ENCODE measurements around the gene KLK12.

KLK12 gene

GRCh38 chr19:51005248-51005647, 29.6 kb downstream of the KLK12 start:
- Histone ChIP-seq H3K9me3 (ENCODE audit: control insufficient read depth, insufficient read depth, low read length) (no peaks in the 10 kb centered on the region), H3K36me3 (ENCODE audit: control insufficient read depth, insufficient read depth, low read length) (no peaks in the 10 kb centered on the region), H3K27me3 (ENCODE audit: control insufficient read depth, insufficient read depth, low read length) (no peaks in the 10 kb centered on the region), H3K4me3 (ENCODE audit: low read length) (no peak overlapping the region), H3K4me1 (ENCODE audit: control insufficient read depth, insufficient read depth, low read length) (peaks cover 1% of the 10 kb centered on the region), H3K27ac (ENCODE audit: low read length) (no peak overlapping the region)
- DNase-seq (ENCODE audit: low read depth, low spot score), result no peak
- no CpG with 5 or more reads among the region's 1 CpG for WGBS (ENCODE audit: insufficient coverage, insufficient read length)

- no peak overlapping the region for H3K27ac ChIP-seq (ENCODE audit: low read length)
- H3K9me3 ChIP-seq (ENCODE audit: control insufficient read depth, insufficient read depth, low read length), result no peaks in the 10 kb centered on the region
- H3K4me3 ChIP-seq (ENCODE audit: low read length), result no peak overlapping the region
- WGBS (ENCODE audit: insufficient coverage, insufficient read length), result no CpG with 5 or more reads among the region's 7 CpGs
- no peaks in the 10 kb centered on the region for H3K27me3 ChIP-seq (ENCODE audit: control insufficient read depth, insufficient read depth, low read length)
- H3K4me1 ChIP-seq (ENCODE audit: control insufficient read depth, insufficient read depth, low read length), result peaks cover 1% of the 10 kb centered on the region
- no peaks in the 10 kb centered on the region for H3K36me3 ChIP-seq (ENCODE audit: control insufficient read depth, insufficient read depth, low read length)
- DNase-seq (ENCODE audit: low read depth, low spot score), result no peak
Measured at GRCh38 chr19:51003316-51003715, 31.5 kb downstream of the KLK12 start.

GRCh38 chr19:51002542-51003311, 32.1 kb downstream of the KLK12 start:
- no peak for DNase-seq (ENCODE audit: low read depth, low spot score)
- Histone ChIP-seq H3K27me3 (ENCODE audit: control insufficient read depth, insufficient read depth, low read length) (no peaks in the 10 kb centered on the region), H3K4me1 (ENCODE audit: control insufficient read depth, insufficient read depth, low read length) (peaks cover 1% of the 10 kb centered on the region), H3K36me3 (ENCODE audit: control insufficient read depth, insufficient read depth, low read length) (no peaks in the 10 kb centered on the region), H3K9me3 (ENCODE audit: control insufficient read depth, insufficient read depth, low read length) (no peaks in the 10 kb centered on the region), H3K4me3 (ENCODE audit: low read length) (no peak overlapping the region), H3K27ac (ENCODE audit: low read length) (no peak overlapping the region)
- WGBS (ENCODE audit: insufficient coverage, insufficient read length), result no CpG with 5 or more reads among the region's 42 CpGs

- no peaks in the 10 kb centered on the region for H3K27me3 ChIP-seq (ENCODE audit: control insufficient read depth, insufficient read depth, low read length)
- no CpG with 5 or more reads among the region's 12 CpGs for WGBS (ENCODE audit: insufficient coverage, insufficient read length)
- no peak for DNase-seq (ENCODE audit: low read depth, low spot score)
- H3K27ac ChIP-seq (ENCODE audit: low read length), result no peak overlapping the region
- H3K36me3 ChIP-seq (ENCODE audit: control insufficient read depth, insufficient read depth, low read length), result no peaks in the 10 kb centered on the region
- H3K4me3 ChIP-seq (ENCODE audit: low read length), result no peak overlapping the region
- H3K9me3 ChIP-seq (ENCODE audit: control insufficient read depth, insufficient read depth, low read length), result no peaks in the 10 kb centered on the region
- peaks cover 1% of the 10 kb centered on the region for H3K4me1 ChIP-seq (ENCODE audit: control insufficient read depth, insufficient read depth, low read length)
Measured at GRCh38 chr19:51002089-51002532, 32.7 kb downstream of the KLK12 start.

- no peak for DNase-seq (ENCODE audit: low read depth, low spot score)
- H3K27ac ChIP-seq (ENCODE audit: low read length), result no peak within 1 kb of the TSS
- H3K9me3 ChIP-seq (ENCODE audit: control insufficient read depth, insufficient read depth, low read length), result no peaks in the 10 kb centered on the region
- no peak within 1 kb of the TSS for H3K4me3 ChIP-seq (ENCODE audit: low read length)
- H3K36me3 ChIP-seq (ENCODE audit: control insufficient read depth, insufficient read depth, low read length), result no peaks in the 10 kb centered on the region
- no CpG with 5 or more reads among the region's 7 CpGs for WGBS (ENCODE audit: insufficient coverage, insufficient read length)
- no peaks in the 10 kb centered on the region for H3K27me3 ChIP-seq (ENCODE audit: control insufficient read depth, insufficient read depth, low read length)
- H3K4me1 ChIP-seq (ENCODE audit: control insufficient read depth, insufficient read depth, low read length), result peaks cover 1% of the 10 kb centered on the region
Measured at GRCh38 chr19:51001515-51001914, 33.3 kb downstream of the KLK12 start, which contains the start of gene KLK8. Gene KLK8, minus strand, starts transcription at chr19:51001604. Its CDS starts 437 bp downstream, at chr19:51001167.

- no CpG with 5 or more reads among the region's 16 CpGs for WGBS (ENCODE audit: insufficient coverage, insufficient read length)
- Histone ChIP-seq H3K9me3 (ENCODE audit: control insufficient read depth, insufficient read depth, low read length) (no peaks in the 10 kb centered on the region), H3K27me3 (ENCODE audit: control insufficient read depth, insufficient read depth, low read length) (no peaks in the 10 kb centered on the region)
Measured at GRCh38 chr19:51000981-51001380, 33.8 kb downstream of the KLK12 start.

GRCh38 chr19:51000426-51000825, 34.4 kb downstream of the KLK12 start:
- no peak overlapping the region for H3K4me3 ChIP-seq (ENCODE audit: low read length)
- DNase-seq (ENCODE audit: low read depth, low spot score), result no peak
- peaks cover 1% of the 10 kb centered on the region for H3K4me1 ChIP-seq (ENCODE audit: control insufficient read depth, insufficient read depth, low read length)
- no CpG with 5 or more reads among the region's 10 CpGs for WGBS (ENCODE audit: insufficient coverage, insufficient read length)
- no peaks in the 10 kb centered on the region for H3K9me3 ChIP-seq (ENCODE audit: control insufficient read depth, insufficient read depth, low read length)
- no peak overlapping the region for H3K27ac ChIP-seq (ENCODE audit: low read length)
- no peaks in the 10 kb centered on the region for H3K36me3 ChIP-seq (ENCODE audit: control insufficient read depth, insufficient read depth, low read length)
- H3K27me3 ChIP-seq (ENCODE audit: control insufficient read depth, insufficient read depth, low read length), result no peaks in the 10 kb centered on the region

More at GRCh38 chr19:51000981-51001380, 33.8 kb downstream of the KLK12 start:
- no peaks in the 10 kb centered on the region for H3K36me3 ChIP-seq (ENCODE audit: control insufficient read depth, insufficient read depth, low read length)
- no peak for DNase-seq (ENCODE audit: low read depth, low spot score)
- no peak overlapping the region for H3K27ac ChIP-seq (ENCODE audit: low read length)
- H3K4me3 ChIP-seq (ENCODE audit: low read length), result no peak overlapping the region
- H3K4me1 ChIP-seq (ENCODE audit: control insufficient read depth, insufficient read depth, low read length), result peaks cover 1% of the 10 kb centered on the region

- no peaks in the 10 kb centered on the region for H3K9me3 ChIP-seq (ENCODE audit: control insufficient read depth, insufficient read depth, low read length)
- H3K36me3 ChIP-seq (ENCODE audit: control insufficient read depth, insufficient read depth, low read length), result no peaks in the 10 kb centered on the region
- H3K27me3 ChIP-seq (ENCODE audit: control insufficient read depth, insufficient read depth, low read length), result no peaks in the 10 kb centered on the region
- H3K4me3 ChIP-seq (ENCODE audit: low read length), result no peak overlapping the region
- WGBS (ENCODE audit: insufficient coverage, insufficient read length), result no CpG with 5 or more reads among the region's 4 CpGs
- no peak overlapping the region for H3K27ac ChIP-seq (ENCODE audit: low read length)
- no peak for DNase-seq (ENCODE audit: low read depth, low spot score)
- peaks cover 1% of the 10 kb centered on the region for H3K4me1 ChIP-seq (ENCODE audit: control insufficient read depth, insufficient read depth, low read length)
Measured at GRCh38 chr19:50998686-50999085, 36.1 kb downstream of the KLK12 start.

- Histone ChIP-seq H3K4me3 (ENCODE audit: low read length) (no peak overlapping the region), H3K27ac (ENCODE audit: low read length) (no peak overlapping the region), H3K27me3 (ENCODE audit: control insufficient read depth, insufficient read depth, low read length) (no peaks in the 10 kb centered on the region), H3K36me3 (ENCODE audit: control insufficient read depth, insufficient read depth, low read length) (no peaks in the 10 kb centered on the region), H3K4me1 (ENCODE audit: control insufficient read depth, insufficient read depth, low read length) (peaks cover 1% of the 10 kb centered on the region), H3K9me3 (ENCODE audit: control insufficient read depth, insufficient read depth, low read length) (no peaks in the 10 kb centered on the region)
- no peak for DNase-seq (ENCODE audit: low read depth, low spot score)
- WGBS (ENCODE audit: insufficient coverage, insufficient read length), result 100% methylated on average over 2 of the region's 5 CpGs
Measured at GRCh38 chr19:50998061-50998460, 36.7 kb downstream of the KLK12 start.

- H3K9me3 ChIP-seq (ENCODE audit: control insufficient read depth, insufficient read depth, low read length), result no peaks in the 10 kb centered on the region
- no peak overlapping the region for H3K27ac ChIP-seq (ENCODE audit: low read length)
- H3K27me3 ChIP-seq (ENCODE audit: control insufficient read depth, insufficient read depth, low read length), result no peaks in the 10 kb centered on the region
- DNase-seq (ENCODE audit: low read depth, low spot score), result no peak
- H3K4me3 ChIP-seq (ENCODE audit: low read length), result no peak overlapping the region
- no peaks in the 10 kb centered on the region for H3K4me1 ChIP-seq (ENCODE audit: control insufficient read depth, insufficient read depth, low read length)
- H3K36me3 ChIP-seq (ENCODE audit: control insufficient read depth, insufficient read depth, low read length), result no peaks in the 10 kb centered on the region
- WGBS (ENCODE audit: insufficient coverage, insufficient read length), result no CpG with 5 or more reads among the region's 2 CpGs
Measured at GRCh38 chr19:50994129-50994528, 40.7 kb downstream of the KLK12 start.

- Histone ChIP-seq H3K4me3 (ENCODE audit: low read length) (no peak overlapping the region), H3K4me1 (ENCODE audit: control insufficient read depth, insufficient read depth, low read length) (no peaks in the 10 kb centered on the region), H3K36me3 (ENCODE audit: control insufficient read depth, insufficient read depth, low read length) (no peaks in the 10 kb centered on the region), H3K27ac (ENCODE audit: low read length) (no peak overlapping the region), H3K9me3 (ENCODE audit: control insufficient read depth, insufficient read depth, low read length) (no peaks in the 10 kb centered on the region), H3K27me3 (ENCODE audit: control insufficient read depth, insufficient read depth, low read length) (no peaks in the 10 kb centered on the region)
- 100% methylated on average over 1 of the region's 2 CpGs for WGBS (ENCODE audit: insufficient coverage, insufficient read length)
- no peak for DNase-seq (ENCODE audit: low read depth, low spot score)
Measured at GRCh38 chr19:50992666-50993035, 42.2 kb downstream of the KLK12 start.

All from iPS DF 6.9 (cell line).